ENCODE results near the gene RNF145. TPM values are rescaled to one million over a fixed set of nuclear protein-coding genes. Genes with fewer than 3 reads are reported as not detected.

The RNF145 gene
- total RNA-seq, 1 experiment from 2014 or later, result 44.4 TPM

- no peak for DNase-seq (ENCODE audit: low read depth)
Measured at GRCh38 chr5:159217236-159217635, 7.9 kb upstream of the RNF145 start.

- DNase-seq (ENCODE audit: low read depth), result no peak
Measured at GRCh38 chr5:159216454-159216853, 7.1 kb upstream of the RNF145 start.

- no peak for DNase-seq (ENCODE audit: low read depth)
Measured at GRCh38 chr5:159215886-159216285, 6.5 kb upstream of the RNF145 start.

- DNase-seq (ENCODE audit: low read depth), result no peak
Measured at GRCh38 chr5:159214486-159215271, 5.3 kb upstream of the RNF145 start.

- no peak for DNase-seq (ENCODE audit: low read depth)
Measured at GRCh38 chr5:159212657-159213462, 3.5 kb upstream of the RNF145 start.

- no peak for DNase-seq (ENCODE audit: low read depth)
Measured at GRCh38 chr5:159211729-159212174, 2.4 kb upstream of the RNF145 start.

GRCh38 chr5:159210846-159211245, 1.5 kb upstream of the RNF145 start:
- DNase-seq (ENCODE audit: low read depth), result no peak

- no peak for DNase-seq (ENCODE audit: low read depth)
Measured at GRCh38 chr5:159210210-159210661, 883 bp upstream of the RNF145 start.

GRCh38 chr5:159208514-159209437, 577 bp downstream of the RNF145 start:
- no peak for DNase-seq (ENCODE audit: low read depth)

- DNase-seq (ENCODE audit: low read depth), result peak; percentile 76
Measured at GRCh38 chr5:159207686-159208513, 1.5 kb downstream of the RNF145 start.

GRCh38 chr5:159207222-159207685, 2.1 kb downstream of the RNF145 start:
- DNase-seq (ENCODE audit: low read depth), result no peak

GRCh38 chr5:159206818-159207217, 2.5 kb downstream of the RNF145 start:
- DNase-seq (ENCODE audit: low read depth), result no peak

GRCh38 chr5:159206368-159206767, 3.0 kb downstream of the RNF145 start:
- DNase-seq (ENCODE audit: low read depth), result no peak

GRCh38 chr5:159203351-159203750, 6.0 kb downstream of the RNF145 start:
- no peak for DNase-seq (ENCODE audit: low read depth)

GRCh38 chr5:159202151-159202550, 7.2 kb downstream of the RNF145 start:
- DNase-seq (ENCODE audit: low read depth), result no peak

GRCh38 chr5:159199780-159200179, 9.6 kb downstream of the RNF145 start:
- no peak for DNase-seq (ENCODE audit: low read depth)

GRCh38 chr5:159199225-159199624, 10.1 kb downstream of the RNF145 start:
- no peak for DNase-seq (ENCODE audit: low read depth)

- no peak for DNase-seq (ENCODE audit: low read depth)
Measured at GRCh38 chr5:159198063-159199036, 11.0 kb downstream of the RNF145 start.

GRCh38 chr5:159195775-159196174, 13.6 kb downstream of the RNF145 start:
- DNase-seq (ENCODE audit: low read depth), result no peak
